HCT116 (cell line): ENCODE data around the gene NEUROD2. TPM values are rescaled to one million over a fixed set of nuclear protein-coding genes. Genes with fewer than 3 reads are reported as not detected.

Experiments
- ATAC-seq: fragments of 200-7000 bp; cut with Tn5 transposase; 2 replicates; pipeline ENCODE4 v1.9.1; 2020; ENCODE audit warnings: mild to moderate bottlenecking, moderate library complexity
- BruUV-seq: library from RNA; stranded (reverse); fragments of 400-500 nt; replicated peaks from 2 replicates; lab custom pipeline; 2021; lab: Mats Ljungman, UMichigan
- CTCF ChIA-PET: fragments of 300-600 bp; sonication (Branson Sonifier 250); formaldehyde crosslinking; loops from one replicate; lab custom pipeline; 2021; ENCODE audit warnings: antibody characterized with exemption; lab: Charles Lee
- POLR2A ChIA-PET: fragments of 300-600, 350-600 bp; sonication (Branson Sonifier 250); formaldehyde crosslinking; loops from one replicate; lab custom pipeline; 2021; ENCODE audit warnings: antibody characterized with exemption; lab: Charles Lee
- RAD21 ChIA-PET, 2 experiments: fragments of 300-600 bp; sonication (Branson Sonifier 250); formaldehyde crosslinking; loops; one replicate each; lab custom pipeline; 2023; ENCODE audit warnings: low total read pairs in 2 of 2; ENCODE audit not compliant: uncharacterized antibody in 2 of 2, unreplicated experiment in 2 of 2, low non-redundant PET in 1 of 2; lab: Charles Lee
- DNase-seq: peaks from one replicate; pipeline ENCODE4 v3.0.0-alpha.2; 2010; ENCODE audit warnings: low read depth, low spot score
- H2AFZ ChIP-seq: fragments of 200-600 bp; shearing (Covaris generic), sonication (generic); 2 replicates; pipeline ENCODE4 v1.6.1; 2017; ENCODE audit warnings: low read depth, mixed run types, mixed read lengths, antibody characterized with exemption, low read length; ENCODE audit not compliant: poor library complexity, severe bottlenecking
- H3K27ac ChIP-seq: 2 replicates; pipeline ENCODE4 v1.5.1; 2012; ENCODE audit warnings: low read depth, low read length
- H3K27me3 ChIP-seq: fragments of 200-600 bp; sonication (generic); 2 replicates; pipeline ENCODE4 v1.6.1; 2016; ENCODE audit warnings: mixed run types, low read length, mixed read lengths; ENCODE audit not compliant: insufficient read depth
- H3K36me3 ChIP-seq, 2 experiments: fragments of 200-500 bp in 1 of 2; fragments of 200-600 bp in 1 of 2; sonication (Bioruptor generic) in 1 of 2; sonication (generic) in 1 of 2; 2 replicates each; pipeline versions ENCODE4 v1.5.1 to v1.6.1; 2014 to 2016; ENCODE audit warnings: low read length in 2 of 2, inconsistent platforms in 1 of 2, mixed read lengths in 1 of 2, mixed run types in 1 of 2; ENCODE audit not compliant: insufficient read depth in 2 of 2, control insufficient read depth in 1 of 2
- H3K4me1 ChIP-seq, 2 experiments: fragments of 200-600 bp in 1 of 2; sonication (generic) in 1 of 2; 2 replicates each; pipeline versions ENCODE4 v1.5.1 to v1.6.1; 2012 to 2017; ENCODE audit warnings: low read length in 2 of 2, inconsistent platforms in 1 of 2, mild to moderate bottlenecking in 1 of 2, mixed read lengths in 1 of 2, mixed run types in 1 of 2, moderate library complexity in 1 of 2; ENCODE audit not compliant: insufficient read depth in 2 of 2, control insufficient read depth in 1 of 2
- H3K4me2 ChIP-seq: fragments of 200-600 bp; sonication (generic); 2 replicates; pipeline ENCODE4 v1.6.1; 2017; ENCODE audit warnings: mixed run types, low read length, mixed read lengths
- H3K4me3 ChIP-seq, 2 experiments: fragments of 200-600 bp in 1 of 2; sonication (generic) in 1 of 2; replicated peaks in 1 of 2; 2 replicates each; pipeline ENCODE4 v1.5.1; 2011 to 2016; ENCODE audit warnings: low read length in 2 of 2, control low read depth in 1 of 2, low read depth in 1 of 2, mild to moderate bottlenecking in 1 of 2, mixed read lengths in 1 of 2, mixed run types in 1 of 2
- H3K79me2 ChIP-seq: fragments of 200-600 bp; sonication (generic); 2 replicates; pipeline ENCODE4 v1.6.1; 2017; ENCODE audit warnings: mild to moderate bottlenecking, mixed run types, low read length, moderate library complexity, mixed read lengths; ENCODE audit not compliant: insufficient read depth
- H3K9ac ChIP-seq: fragments of 200-600 bp; sonication (generic); 2 replicates; pipeline ENCODE4 v1.6.1; 2016; ENCODE audit warnings: low read length, mixed read lengths
- H3K9me2 ChIP-seq: fragments of 200-600 bp; sonication (generic), shearing (Covaris generic); 2 replicates; pipeline ENCODE4 v1.6.1; 2017; ENCODE audit warnings: mixed run types, mild to moderate bottlenecking, moderate library complexity; ENCODE audit not compliant: insufficient read depth
- H3K9me3 ChIP-seq, 2 experiments: fragments of 200-500 bp in 1 of 2; fragments of 200-600 bp in 1 of 2; sonication (Bioruptor generic) in 1 of 2; sonication (generic) in 1 of 2; 2 replicates each; pipeline ENCODE4 v1.6.1; 2014 to 2017; ENCODE audit warnings: low read length in 2 of 2, mixed read lengths in 2 of 2, inconsistent platforms in 1 of 2, low read depth in 1 of 2, mild to moderate bottlenecking in 1 of 2, mixed run types in 1 of 2, moderate library complexity in 1 of 2; ENCODE audit not compliant: control insufficient read depth in 1 of 2, insufficient read depth in 1 of 2
- H4K20me1 ChIP-seq: fragments of 200-600 bp; sonication (generic), shearing (Covaris generic); 2 replicates; pipeline ENCODE4 v1.6.1; 2017; ENCODE audit warnings: mixed run types, mild to moderate bottlenecking, moderate library complexity; ENCODE audit not compliant: insufficient read depth
- CBX3 ChIP-seq: IDR thresholded peaks from 2 replicates; pipeline ENCODE4 v1.6.1; 2012; ENCODE audit warnings: low read depth
- CEBPB ChIP-seq: IDR thresholded peaks from 2 replicates; pipeline ENCODE4 v1.6.1; 2012; ENCODE audit warnings: low read depth
- CTCF ChIP-seq, 3 experiments: fragments of 200-600 bp in 1 of 3; sonication (generic) in 1 of 3; IDR thresholded peaks in 2 of 3; conservative IDR thresholded peaks in 1 of 3; 2 replicates each; pipeline ENCODE4 v1.5.1; 2012 to 2017; ENCODE audit warnings: low read depth in 2 of 3, low read length in 2 of 3, antibody characterized with exemption in 1 of 3, borderline replicate concordance in 1 of 3, control low read depth in 1 of 3, mild to moderate bottlenecking in 1 of 3, mixed read lengths in 1 of 3, mixed run types in 1 of 3, moderate library complexity in 1 of 3; ENCODE audit not compliant: insufficient read depth in 1 of 3
- EGR1 ChIP-seq: IDR thresholded peaks from 2 replicates; pipeline ENCODE4 v1.6.1; 2012; ENCODE audit warnings: low read depth
- ELF1 ChIP-seq: IDR thresholded peaks from 2 replicates; pipeline ENCODE4 v1.6.1; 2012; ENCODE audit warnings: low read depth, borderline replicate concordance
- EZH2 ChIP-seq: fragments of 200-600 bp; sonication (generic); IDR thresholded peaks from 2 replicates; pipeline ENCODE4 v1.6.1; 2017; ENCODE audit warnings: antibody characterized with exemption, mixed run types
- POLR2A ChIP-seq: IDR thresholded peaks from 2 replicates; pipeline ENCODE4 v1.7.0; 2011; ENCODE audit warnings: borderline replicate concordance; ENCODE audit not compliant: insufficient read depth, insufficient read length; ENCODE audit errors: extremely low read depth
- POLR2AphosphoS5 ChIP-seq: IDR thresholded peaks from 2 replicates; pipeline ENCODE4 v1.6.1; 2011; ENCODE audit warnings: mild to moderate bottlenecking, low read depth, low read length, moderate library complexity
- RAD21 ChIP-seq: IDR thresholded peaks from 2 replicates; pipeline ENCODE4 v1.6.1; 2012; ENCODE audit warnings: low read depth, mild to moderate bottlenecking
- SIN3A ChIP-seq: IDR thresholded peaks from 2 replicates; pipeline ENCODE4 v1.6.1; 2012; ENCODE audit warnings: low read depth
- TCF7L2 ChIP-seq: IDR thresholded peaks from 2 replicates; pipeline ENCODE4 v1.7.0; 2011; ENCODE audit warnings: borderline replicate concordance, inconsistent platforms; ENCODE audit not compliant: insufficient read depth, insufficient read length; ENCODE audit errors: extremely low read depth
- ZFX ChIP-seq: fragments of 450-650 bp; IDR thresholded peaks from 2 replicates; pipeline ENCODE4 v1.6.1; 2017
- intact Hi-C: fragments of 100-400 bp; cut with micrococcal nuclease; formaldehyde crosslinking; loops from 2 replicates; pipeline ENCODE4 v1.10.0; 2022
- total RNA-seq: library from RNA; stranded (reverse); gene quantifications from one replicate; pipeline ENCODE4 v1.2.1, GENCODE V29; 2021; ENCODE audit not compliant: unreplicated experiment
- TF ChIP-seq, protein P1 (sequence below): IDR thresholded peaks from 2 replicates; pipeline ENCODE4 v1.6.1; 2012
- TF ChIP-seq, protein P2 (sequence below): IDR thresholded peaks from 2 replicates; pipeline ENCODE4 v1.6.1; 2011; ENCODE audit warnings: mild to moderate bottlenecking, low read length, moderate library complexity; ENCODE audit not compliant: insufficient replicate concordance; ENCODE audit errors: extremely low read depth

The NEUROD2 gene
- total RNA-seq, 1 experiment from 2014 or later: not detected

GRCh38 chr17:39638317-39638716, 30.6 kb upstream of the NEUROD2 start (continued):
- TF ChIP-seq CTCF (IDR thresholded peaks at IDR 0.05 in 2 of 3, conservative IDR thresholded peaks at IDR 0.05 in 1 of 3; ENCODE audit: borderline replicate concordance in 1 of 3, insufficient read depth in 1 of 3, low read depth in 2 of 3, low read length in 2 of 3) (no peak), RAD21 (no peak), POLR2AphosphoS5 (no peak), SIN3A (no peak), TCF7L2 (no peak), ELF1 (no peak), CEBPB (no peak)
- TF ChIP-seq, protein P1, sequence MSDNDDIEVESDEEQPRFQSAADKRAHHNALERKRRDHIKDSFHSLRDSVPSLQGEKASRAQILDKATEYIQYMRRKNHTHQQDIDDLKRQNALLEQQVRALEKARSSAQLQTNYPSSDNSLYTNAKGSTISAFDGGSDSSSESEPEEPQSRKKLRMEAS: no peak

- Histone ChIP-seq H3K27ac (peak within 1 kb of the TSS; percentile 72), H3K4me2 (peak within 1 kb of the TSS; percentile 94), H3K4me1 (peaks cover 43 to 65% of the 10 kb centered on the region in 2 experiments), H3K27me3 (no peaks in the 10 kb centered on the region), H3K79me2 (peaks cover 39% of the 10 kb centered on the region), H4K20me1 (no peaks in the 10 kb centered on the region), H3K9ac (peak within 1 kb of the TSS; percentile 90), H2AFZ (no peak within 1 kb of the TSS), H3K4me3 (peak within 1 kb of the TSS; percentile 94 to 99), H3K9me3 (no peaks in the 10 kb centered on the region), H3K9me2 (no peaks in the 10 kb centered on the region), H3K36me3 (no peaks in the 10 kb centered on the region)
- DNase-seq (peak; percentile 73), ATAC-seq (peak; percentile 78)
- POLR2A ChIA-PET: interaction anchor here (0.5 kb wide), 1 partner anchor 102 kb away, joined by 3 read pairs; no protein-coding TSS in a partner anchor
- intact Hi-C loops: no loop called here
- RAD21 ChIA-PET: interaction anchor here in 1 of 2 experiments (0.6 kb wide), 1 partner anchor 1889 kb away, joined by 3 read pairs; no protein-coding TSS in a partner anchor
- no TSS peak for BruUV-seq
- TF ChIP-seq POLR2A (no peak), SIN3A (peak; percentile 39; the same call in 1 of the 2 replicates), EGR1 (no peak; the same call in none of the 2 replicates), RAD21 (no peak), ZFX (peak; percentile 77; the same call in 1 of the 2 replicates), CTCF (IDR thresholded peaks at IDR 0.05 in 2 of 3, conservative IDR thresholded peaks at IDR 0.05 in 1 of 3; ENCODE audit: borderline replicate concordance in 1 of 3, insufficient read depth in 1 of 3, low read depth in 2 of 3, low read length in 2 of 3) (no peak), POLR2AphosphoS5 (peak; percentile 85), CBX3 (no peak), EZH2 (no peak)
- TF ChIP-seq, protein P2, sequence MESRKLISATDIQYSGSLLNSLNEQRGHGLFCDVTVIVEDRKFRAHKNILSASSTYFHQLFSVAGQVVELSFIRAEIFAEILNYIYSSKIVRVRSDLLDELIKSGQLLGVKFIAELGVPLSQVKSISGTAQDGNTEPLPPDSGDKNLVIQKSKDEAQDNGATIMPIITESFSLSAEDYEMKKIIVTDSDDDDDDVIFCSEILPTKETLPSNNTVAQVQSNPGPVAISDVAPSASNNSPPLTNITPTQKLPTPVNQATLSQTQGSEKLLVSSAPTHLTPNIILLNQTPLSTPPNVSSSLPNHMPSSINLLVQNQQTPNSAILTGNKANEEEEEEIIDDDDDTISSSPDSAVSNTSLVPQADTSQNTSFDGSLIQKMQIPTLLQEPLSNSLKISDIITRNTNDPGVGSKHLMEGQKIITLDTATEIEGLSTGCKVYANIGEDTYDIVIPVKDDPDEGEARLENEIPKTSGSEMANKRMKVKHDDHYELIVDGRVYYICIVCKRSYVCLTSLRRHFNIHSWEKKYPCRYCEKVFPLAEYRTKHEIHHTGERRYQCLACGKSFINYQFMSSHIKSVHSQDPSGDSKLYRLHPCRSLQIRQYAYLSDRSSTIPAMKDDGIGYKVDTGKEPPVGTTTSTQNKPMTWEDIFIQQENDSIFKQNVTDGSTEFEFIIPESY: no peak
- CTCF ChIA-PET: interaction anchor here (0.9 to 1.7 kb wide), 3 partner anchors 14 to 17 kb away, joined by 3 to 7 read pairs (median 4); no protein-coding TSS in a partner anchor
Observed at GRCh38 chr17:39636927-39637736, 29.4 kb upstream of the NEUROD2 start, which contains the start of gene STARD3. Gene STARD3 (plus strand): TSS chr17:39637144. CDS start chr17:39653532, 16,388 bp downstream.
